ENCODE data around the gene FAM3B.

DNA sequence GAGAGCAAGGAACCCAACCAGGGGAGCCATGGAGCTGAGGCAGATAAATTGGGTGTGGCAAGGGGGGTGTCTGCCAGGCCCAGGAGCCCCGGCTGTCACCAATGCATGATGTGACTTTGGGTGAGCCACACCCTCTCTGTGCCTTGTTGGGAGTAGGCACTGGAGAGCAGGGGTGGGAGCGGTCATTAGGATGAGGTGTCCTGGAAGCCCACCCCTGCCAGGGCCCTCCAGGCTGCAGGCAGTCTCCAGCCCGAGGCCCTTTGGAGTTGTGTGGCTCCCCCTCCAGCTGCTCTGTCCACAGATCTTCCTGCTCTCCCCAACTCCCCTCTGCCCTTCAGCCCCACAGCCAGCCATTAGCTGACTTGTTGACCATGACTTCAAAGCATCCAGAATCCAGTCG lies 56.7 kb downstream of the FAM3B start:
- TF ChIP-seq, protein P1, sequence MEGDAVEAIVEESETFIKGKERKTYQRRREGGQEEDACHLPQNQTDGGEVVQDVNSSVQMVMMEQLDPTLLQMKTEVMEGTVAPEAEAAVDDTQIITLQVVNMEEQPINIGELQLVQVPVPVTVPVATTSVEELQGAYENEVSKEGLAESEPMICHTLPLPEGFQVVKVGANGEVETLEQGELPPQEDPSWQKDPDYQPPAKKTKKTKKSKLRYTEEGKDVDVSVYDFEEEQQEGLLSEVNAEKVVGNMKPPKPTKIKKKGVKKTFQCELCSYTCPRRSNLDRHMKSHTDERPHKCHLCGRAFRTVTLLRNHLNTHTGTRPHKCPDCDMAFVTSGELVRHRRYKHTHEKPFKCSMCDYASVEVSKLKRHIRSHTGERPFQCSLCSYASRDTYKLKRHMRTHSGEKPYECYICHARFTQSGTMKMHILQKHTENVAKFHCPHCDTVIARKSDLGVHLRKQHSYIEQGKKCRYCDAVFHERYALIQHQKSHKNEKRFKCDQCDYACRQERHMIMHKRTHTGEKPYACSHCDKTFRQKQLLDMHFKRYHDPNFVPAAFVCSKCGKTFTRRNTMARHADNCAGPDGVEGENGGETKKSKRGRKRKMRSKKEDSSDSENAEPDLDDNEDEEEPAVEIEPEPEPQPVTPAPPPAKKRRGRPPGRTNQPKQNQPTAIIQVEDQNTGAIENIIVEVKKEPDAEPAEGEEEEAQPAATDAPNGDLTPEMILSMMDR (IDR thresholded peaks at IDR 0.05), result no peak
- TF ChIP-seq POLR2A (IDR thresholded peaks at IDR 0.05), result no peak

Data from Peyer's patch (tissue), 4 donors.